GM21367 (cell line): ENCODE results near the gene KISS1R.

Source experiments
- ATAC-seq: cut with Tn5 transposase; IDR thresholded peaks from one replicate; pipeline ENCODE4 v1.9.1; 2021; ENCODE audit not compliant: unreplicated experiment

KISS1R gene

GRCh38 chr19:899336-900042 is 17.6 kb upstream of the KISS1R start:
- ATAC-seq = no peak

GRCh38 chr19:900043-900301 is 17.2 kb upstream of the KISS1R start:
- ATAC-seq = no peak

- ATAC-seq = no peak
Measured at GRCh38 chr19:900302-901111, 16.6 kb upstream of the KISS1R start.

- no peak for ATAC-seq
Measured at GRCh38 chr19:901216-902092, 15.7 kb upstream of the KISS1R start.

GRCh38 chr19:902093-902370 is 15.1 kb upstream of the KISS1R start:
- no peak for ATAC-seq

- ATAC-seq = no peak
Measured at GRCh38 chr19:902446-903226, 14.5 kb upstream of the KISS1R start.

GRCh38 chr19:903266-903797 is 13.8 kb upstream of the KISS1R start:
- no peak for ATAC-seq

GRCh38 chr19:904545-904944 is 12.6 kb upstream of the KISS1R start:
- no peak for ATAC-seq

GRCh38 chr19:906480-906879 is 10.7 kb upstream of the KISS1R start:
- ATAC-seq = no peak

GRCh38 chr19:907183-907853 is 9.8 kb upstream of the KISS1R start:
- ATAC-seq = no peak

- ATAC-seq = no peak
Measured at GRCh38 chr19:911197-912033, 5.7 kb upstream of the KISS1R start.

GRCh38 chr19:912181-913079 is 4.7 kb upstream of the KISS1R start:
- no peak for ATAC-seq

- no peak for ATAC-seq
Measured at GRCh38 chr19:913080-913748, 3.9 kb upstream of the KISS1R start, which contains the start of gene R3HDM4. TSS of gene R3HDM4 (minus strand) at chr19:913219. CDS start at chr19:913157, 62 bp downstream.

GRCh38 chr19:916645-917322 is 349 bp upstream of the KISS1R start:
- ATAC-seq = no peak

GRCh38 chr19:918152-918437 is 962 bp downstream of the KISS1R start:
- no peak for ATAC-seq

- no peak for ATAC-seq
Measured at GRCh38 chr19:918481-919198, 1.5 kb downstream of the KISS1R start.
